Neural cell (in vitro differentiated cells): ENCODE results near the gene ETV3. TPM values are rescaled to one million over a fixed set of nuclear protein-coding genes. Genes with fewer than 3 reads are reported as not detected.

Experiments used
- H2AFZ ChIP-seq: fragments of 200-600, 300-800 bp; sonication (generic), shearing (Covaris generic); 2 replicates; pipeline ENCODE4 v1.6.0; 2014; ENCODE audit warnings: low read depth, mild to moderate bottlenecking, antibody characterized with exemption, low read length, moderate library complexity
- H3F3A ChIP-seq: fragments of 200-600 bp; shearing (Covaris generic); 2 replicates; pipeline ENCODE4 v1.6.1; 2016; ENCODE audit warnings: mild to moderate bottlenecking, moderate library complexity, mixed read lengths, antibody characterized with exemption, low read length; ENCODE audit not compliant: insufficient read depth, poor library complexity, severe bottlenecking
- H3K27ac ChIP-seq: fragments of 200-600, 300-800 bp; sonication (generic), shearing (Covaris generic); 2 replicates; pipeline ENCODE4 v1.5.1; 2014; ENCODE audit warnings: mild to moderate bottlenecking, low read length, moderate library complexity
- H3K27me3 ChIP-seq: fragments of 300-800, 200-600 bp; sonication (generic), shearing (Covaris generic); 2 replicates; pipeline ENCODE4 v1.6.0; 2014; ENCODE audit warnings: mild to moderate bottlenecking, low read depth, low read length, moderate library complexity; ENCODE audit not compliant: insufficient read depth
- H3K36me3 ChIP-seq: fragments of 300-800, 200-600 bp; sonication (generic), shearing (Covaris generic); 2 replicates; pipeline ENCODE4 v1.5.1; 2014; ENCODE audit warnings: mild to moderate bottlenecking, antibody characterized with exemption, low read length, moderate library complexity; ENCODE audit not compliant: insufficient read depth
- H3K4me2 ChIP-seq: fragments of 300-800, 200-600 bp; sonication (generic), shearing (Covaris generic); 2 replicates; pipeline ENCODE4 v1.6.0; 2014; ENCODE audit warnings: mild to moderate bottlenecking, low read length
- H3K4me3 ChIP-seq: fragments of 300-800, 200-600 bp; sonication (generic), shearing (Covaris generic); 2 replicates; pipeline ENCODE4 v1.5.1; 2014; ENCODE audit warnings: mild to moderate bottlenecking, low read length, moderate library complexity
- H3K79me2 ChIP-seq: fragments of 200-600 bp; shearing (Covaris generic); replicated peaks from 2 replicates; pipeline ENCODE4 v1.6.0; 2014; ENCODE audit warnings: mild to moderate bottlenecking, low read length, moderate library complexity; ENCODE audit not compliant: insufficient read depth
- H3K9ac ChIP-seq: fragments of 300-800, 200-600 bp; sonication (generic), shearing (Covaris generic); 2 replicates; pipeline ENCODE4 v1.6.1; 2016; ENCODE audit warnings: mild to moderate bottlenecking, low read length, mixed read lengths
- H3K9me2 ChIP-seq: fragments of 200-600 bp; shearing (Covaris generic); 2 replicates; pipeline ENCODE4 v1.6.1; 2016; ENCODE audit warnings: mild to moderate bottlenecking, low read length, mixed read lengths; ENCODE audit not compliant: insufficient read depth
- H3K9me3 ChIP-seq: fragments of 200-600, 300-800 bp; sonication (generic), shearing (Covaris generic); 2 replicates; pipeline ENCODE4 v1.6.1; 2016; ENCODE audit warnings: mild to moderate bottlenecking, mixed run types, low read length, moderate library complexity, mixed read lengths
- H4K20me1 ChIP-seq: fragments of 200-600 bp; shearing (Covaris generic); 2 replicates; pipeline ENCODE4 v1.6.1; 2016; ENCODE audit warnings: mild to moderate bottlenecking, mixed run types; ENCODE audit not compliant: insufficient read depth
- EP300 ChIP-seq: fragments of 450-650 bp; conservative IDR thresholded peaks from 2 replicates; pipeline ENCODE4 v1.6.1; 2014; ENCODE audit warnings: antibody characterized with exemption, mild to moderate bottlenecking, moderate library complexity; ENCODE audit not compliant: poor library complexity, severe bottlenecking
- EZH2 ChIP-seq: fragments of 200-600, 300-800 bp; shearing (Covaris generic), sonication (generic); IDR thresholded peaks from 2 replicates; pipeline ENCODE4 v1.6.1; 2014; ENCODE audit warnings: antibody characterized with exemption, low read length, borderline replicate concordance, mild to moderate bottlenecking; ENCODE audit not compliant: insufficient read depth, poor library complexity, severe bottlenecking
- MXI1 ChIP-seq: fragments of 450-650 bp; conservative IDR thresholded peaks from 2 replicates; pipeline ENCODE4 v1.6.1; 2014; ENCODE audit warnings: antibody characterized with exemption, mild to moderate bottlenecking; ENCODE audit not compliant: poor library complexity, severe bottlenecking
- POLR2AphosphoS5 ChIP-seq: IDR thresholded peaks from 2 replicates; pipeline ENCODE4 v1.6.1; 2012
- RAD21 ChIP-seq: fragments of 450-650 bp; conservative IDR thresholded peaks from 2 replicates; pipeline ENCODE4 v1.6.1; 2014; ENCODE audit warnings: antibody characterized with exemption, mild to moderate bottlenecking, moderate library complexity
- REST ChIP-seq: IDR thresholded peaks from 2 replicates; pipeline ENCODE4 v1.6.1; 2012; ENCODE audit warnings: borderline replicate concordance
- SMC3 ChIP-seq: fragments of 450-650 bp; conservative IDR thresholded peaks from 2 replicates; pipeline ENCODE4 v1.6.1; 2014; ENCODE audit warnings: antibody characterized with exemption, mild to moderate bottlenecking, moderate library complexity; ENCODE audit not compliant: poor library complexity
- TAF1 ChIP-seq: IDR thresholded peaks from 2 replicates; pipeline ENCODE4 v1.6.1; 2012; ENCODE audit warnings: low read depth
- polyA plus RNA-seq: library from polyadenylated mRNA; depleted of rRNA; stranded (reverse); fragments of >200 nt; gene quantifications from 2 replicates; pipeline ENCODE4 v1.2.3, GENCODE V29; 2014
- TF ChIP-seq, protein P1 (sequence below): fragments of 450-650 bp; IDR thresholded peaks from 2 replicates; pipeline ENCODE4 v1.5.1; 2014; ENCODE audit warnings: antibody characterized with exemption, mild to moderate bottlenecking, moderate library complexity; ENCODE audit not compliant: poor library complexity, severe bottlenecking

ETV3 gene
- polyA plus RNA-seq, 1 donor from 2014 or later: 9.9 TPM

DNA sequence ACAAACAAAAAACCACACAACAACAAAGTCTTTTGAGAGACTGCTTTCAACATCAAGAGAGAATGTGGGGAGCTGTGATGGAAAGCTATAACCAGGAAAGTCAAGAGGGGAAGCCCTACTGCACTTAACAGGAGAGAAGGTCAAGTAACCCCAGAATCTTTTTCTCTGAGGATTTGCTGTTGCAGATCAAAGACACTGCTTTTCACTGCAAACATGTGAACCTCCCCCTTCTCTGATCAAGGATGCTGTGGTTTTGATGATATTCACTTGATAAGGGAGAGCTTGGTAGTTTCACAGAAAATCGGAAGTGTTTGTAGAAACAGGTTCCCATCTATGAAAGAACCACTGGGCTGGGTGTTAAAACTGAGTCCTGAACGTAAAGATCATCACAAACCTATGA is 4.8 kb downstream of the ETV3 start:
- Histone ChIP-seq H3K9me3 (no peaks in the 10 kb centered on the region), H3K4me3 (no peak overlapping the region), H3K27ac (no peak overlapping the region), H4K20me1 (peaks cover 3% of the 10 kb centered on the region), H3K79me2 (peaks cover 17% of the 10 kb centered on the region), H3F3A (no peaks in the 10 kb centered on the region), H3K27me3 (no peaks in the 10 kb centered on the region), H2AFZ (no peak overlapping the region), H3K4me2 (no peak overlapping the region), H3K9ac (no peak overlapping the region), H3K9me2 (no peaks in the 10 kb centered on the region), H3K36me3 (peaks cover 11% of the 10 kb centered on the region)
- TF ChIP-seq TAF1 (no peak), RAD21 (no peak), REST (no peak), EP300 (no peak), EZH2 (no peak), MXI1 (no peak), SMC3 (no peak), POLR2AphosphoS5 (no peak)
- TF ChIP-seq, protein P1, sequence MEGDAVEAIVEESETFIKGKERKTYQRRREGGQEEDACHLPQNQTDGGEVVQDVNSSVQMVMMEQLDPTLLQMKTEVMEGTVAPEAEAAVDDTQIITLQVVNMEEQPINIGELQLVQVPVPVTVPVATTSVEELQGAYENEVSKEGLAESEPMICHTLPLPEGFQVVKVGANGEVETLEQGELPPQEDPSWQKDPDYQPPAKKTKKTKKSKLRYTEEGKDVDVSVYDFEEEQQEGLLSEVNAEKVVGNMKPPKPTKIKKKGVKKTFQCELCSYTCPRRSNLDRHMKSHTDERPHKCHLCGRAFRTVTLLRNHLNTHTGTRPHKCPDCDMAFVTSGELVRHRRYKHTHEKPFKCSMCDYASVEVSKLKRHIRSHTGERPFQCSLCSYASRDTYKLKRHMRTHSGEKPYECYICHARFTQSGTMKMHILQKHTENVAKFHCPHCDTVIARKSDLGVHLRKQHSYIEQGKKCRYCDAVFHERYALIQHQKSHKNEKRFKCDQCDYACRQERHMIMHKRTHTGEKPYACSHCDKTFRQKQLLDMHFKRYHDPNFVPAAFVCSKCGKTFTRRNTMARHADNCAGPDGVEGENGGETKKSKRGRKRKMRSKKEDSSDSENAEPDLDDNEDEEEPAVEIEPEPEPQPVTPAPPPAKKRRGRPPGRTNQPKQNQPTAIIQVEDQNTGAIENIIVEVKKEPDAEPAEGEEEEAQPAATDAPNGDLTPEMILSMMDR: no peak

- H2AFZ ChIP-seq: no peak overlapping the region
- peaks cover 17% of the 10 kb centered on the region for H3K79me2 ChIP-seq
- H3K9ac ChIP-seq: no peak overlapping the region
- no peak overlapping the region for H3K27ac ChIP-seq
- no peaks in the 10 kb centered on the region for H3K9me3 ChIP-seq
- H3K9me2 ChIP-seq: no peaks in the 10 kb centered on the region
- H3K4me3 ChIP-seq: no peak overlapping the region
- H4K20me1 ChIP-seq: peaks cover 3% of the 10 kb centered on the region
- no peaks in the 10 kb centered on the region for H3F3A ChIP-seq
- TF ChIP-seq TAF1 (no peak), SMC3 (no peak), POLR2AphosphoS5 (no peak), RAD21 (no peak), EP300 (no peak), REST (no peak), EZH2 (no peak), MXI1 (no peak)
- TF ChIP-seq, protein P1: no peak
- no peak overlapping the region for H3K4me2 ChIP-seq
- H3K36me3 ChIP-seq: peaks cover 11% of the 10 kb centered on the region
- no peaks in the 10 kb centered on the region for H3K27me3 ChIP-seq
These were observed 5.5 kb downstream of the ETV3 start for GRCh38 chr1:157132616-157133167.
